Activated CD4-positive, alpha-beta T cell treated with anti-CD3 and anti-CD28 coated beads for 4 hours (primary cell): Measurements from ENCODE around the gene PDS5A.
"Not testable (repeated sequence)": the region's sequence is repeated elsewhere in the genome, so short reads cannot be mapped to it uniquely, and the experiment has no call there.

Experiments
- DNase-seq, 2 donors: peaks; one replicate each; pipeline ENCODE4 v3.0.0-alpha.2; 2020

Gene PDS5A

GRCh38 chr4:39899291-39899690 is 78.4 kb downstream of the PDS5A start:
- no peak for DNase-seq

GRCh38 chr4:39898015-39898414 is 79.7 kb downstream of the PDS5A start:
- DNase-seq, result no peak

GRCh38 chr4:39893693-39894072 is 84.0 kb downstream of the PDS5A start:
- DNase-seq, result no peak

GRCh38 chr4:39892988-39893692 is 84.6 kb downstream of the PDS5A start:
- no peak for DNase-seq

GRCh38 chr4:39889226-39889625 is 88.5 kb downstream of the PDS5A start:
- DNase-seq, result no peak

GRCh38 chr4:39888541-39888940 is 89.2 kb downstream of the PDS5A start:
- DNase-seq, result no peak

- no peak for DNase-seq
These were observed 94.1 kb downstream of the PDS5A start for GRCh38 chr4:39883646-39884045.

GRCh38 chr4:39881789-39882188 is 95.9 kb downstream of the PDS5A start:
- DNase-seq, result no peak

GRCh38 chr4:39877971-39878370 is 99.7 kb downstream of the PDS5A start:
- no peak for DNase-seq

- DNase-seq, result no peak
These were observed 103.9 kb downstream of the PDS5A start for GRCh38 chr4:39873823-39874222.

- DNase-seq, result no peak
These were observed 112.4 kb downstream of the PDS5A start for GRCh38 chr4:39865280-39865679.

GRCh38 chr4:39864391-39864790 is 113.3 kb downstream of the PDS5A start:
- DNase-seq, result no peak

- DNase-seq, result no peak
These were observed 116.9 kb downstream of the PDS5A start for GRCh38 chr4:39860804-39861203.

GRCh38 chr4:39855909-39856512 is 121.7 kb downstream of the PDS5A start:
- no peak for DNase-seq

- no peak for DNase-seq
These were observed 125.1 kb downstream of the PDS5A start for GRCh38 chr4:39852636-39853035.

GRCh38 chr4:39850727-39851126 is 127.0 kb downstream of the PDS5A start:
- no peak for DNase-seq

- no peak for DNase-seq
These were observed 131.0 kb downstream of the PDS5A start for GRCh38 chr4:39846705-39847104.

- DNase-seq, result no peak
These were observed 131.6 kb downstream of the PDS5A start for GRCh38 chr4:39846120-39846519.

GRCh38 chr4:39841894-39842293 is 135.8 kb downstream of the PDS5A start:
- no peak for DNase-seq

- not testable (repeated sequence) for DNase-seq
These were observed 137.2 kb downstream of the PDS5A start for GRCh38 chr4:39840516-39840915.

- DNase-seq, result no peak
These were observed 137.7 kb downstream of the PDS5A start for GRCh38 chr4:39840027-39840426.

GRCh38 chr4:39838431-39838830 is 139.3 kb downstream of the PDS5A start:
- not testable (repeated sequence) for DNase-seq

GRCh38 chr4:39834269-39834668 is 143.4 kb downstream of the PDS5A start:
- DNase-seq, result no peak

- DNase-seq, result no peak
These were observed 151.9 kb downstream of the PDS5A start for GRCh38 chr4:39825741-39826231.

GRCh38 chr4:39825090-39825489 is 152.6 kb downstream of the PDS5A start:
- no peak for DNase-seq
